ENCODE measurements around the gene PFKFB1.

- TF ChIP-seq CTCF (optimal IDR thresholded peaks at IDR 0.05 in 1 of 3, IDR thresholded peaks at IDR 0.05 in 1 of 3, conservative IDR thresholded peaks at IDR 0.05 in 1 of 3; ENCODE audit: extremely low read depth in 1 of 3, insufficient read depth in 2 of 3, low read length in 3 of 3) (no peak), EZH2 (IDR thresholded peaks at IDR 0.05; ENCODE audit: low read length) (no peak)
These were observed 62.9 kb downstream of the PFKFB1 start for GRCh38 chrX:54931107-54931506.
